Cardiac muscle cell (in vitro differentiated cells and primary cell): Measurements from ENCODE around the gene UBR1. TPM values are rescaled to one million over a fixed set of nuclear protein-coding genes. Genes with fewer than 3 reads are reported as not detected.
"Not testable (repeated sequence)": the region's sequence is repeated elsewhere in the genome, so short reads cannot be mapped to it uniquely, and the experiment has no call there.

ENCODE experiments used
- DNase-seq, 2 donors: peaks; one replicate each; pipeline versions ENCODE4 v3.0.0 to v3.0.0-alpha.2; 2010 to 2017; ENCODE audit warnings: low read depth in 1 of 2, low spot score in 1 of 2
- H3K27ac ChIP-seq: fragments of 200-600 bp; sonication (generic); 2 replicates; pipeline ENCODE4 v1.5.1; 2016
- H3K27me3 ChIP-seq: fragments of 200-600 bp; sonication (generic); 2 replicates; pipeline ENCODE4 v1.6.0; 2016; ENCODE audit warnings: control low read depth
- H3K36me3 ChIP-seq: fragments of 200-600 bp; sonication (generic); 2 replicates; pipeline ENCODE4 v1.5.1; 2016; ENCODE audit warnings: control low read depth
- H3K4me1 ChIP-seq: fragments of 200-600 bp; sonication (generic); 2 replicates; pipeline ENCODE4 v1.8.1; 2017; ENCODE audit warnings: low read depth, mild to moderate bottlenecking, mixed run types
- H3K4me3 ChIP-seq: fragments of 200-600 bp; sonication (generic); 2 replicates; pipeline ENCODE4 v1.5.1; 2016; ENCODE audit warnings: mild to moderate bottlenecking
- H3K9me3 ChIP-seq: fragments of 200-600 bp; sonication (generic); 2 replicates; pipeline ENCODE4 v1.5.1; 2017; ENCODE audit warnings: low read depth, mild to moderate bottlenecking, control low read depth
- polyA plus RNA-seq: library from polyadenylated mRNA; unstranded; fragments of >200 nt; fragmentation: Nextera tagmentation; extraction: Ambion mirVana; gene quantifications from 2 replicates; pipeline ENCODE4 v1.2.1, GENCODE V29; 2016
- total RNA-seq: library from RNA; depleted of rRNA; stranded (reverse); fragments of >200 nt; gene quantifications from 2 replicates; pipeline ENCODE4 v1.2.3, GENCODE V29; 2016
- TF ChIP-seq, protein P1 (sequence below): IDR thresholded peaks from 2 replicates; pipeline ENCODE4 v1.5.1; 2012; ENCODE audit warnings: low read depth, mild to moderate bottlenecking, low read length

UBR1 gene
- total and polyA plus RNA-seq, 2 experiments from 2014 or later, result 15.1 to 20.6 TPM

DNA sequence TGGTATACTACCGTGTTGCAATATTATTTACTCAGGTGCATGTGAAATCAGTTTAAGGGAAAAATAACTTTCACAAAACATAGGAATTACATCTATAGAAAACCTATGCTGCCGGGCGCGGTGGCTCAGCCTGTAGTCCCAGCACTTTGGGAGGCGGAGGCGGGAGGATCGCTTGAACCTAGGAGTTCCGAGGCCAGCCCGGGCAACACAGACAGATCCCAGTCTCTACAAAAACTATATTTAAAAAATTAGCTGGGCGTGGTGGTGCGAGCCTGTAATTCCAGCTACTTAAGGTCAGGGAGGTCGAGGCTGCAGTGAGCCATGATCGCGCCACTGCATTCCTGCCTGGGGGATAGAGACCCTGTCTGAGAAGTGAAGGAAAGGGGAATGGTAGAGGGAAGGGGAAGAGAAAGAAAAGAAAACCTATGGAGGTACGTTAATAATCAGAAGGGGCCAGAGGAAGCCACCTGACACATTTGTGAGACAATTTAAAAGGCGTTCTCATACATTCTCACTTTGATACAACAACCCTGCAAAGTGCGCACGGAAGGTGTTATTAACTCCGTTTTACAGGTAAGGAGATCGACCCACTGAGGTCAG, 27.1 kb upstream of the UBR1 start:
- no peaks in the 10 kb centered on the region for H3K9me3 ChIP-seq
- no peak for DNase-seq
- peaks cover 6% of the 10 kb centered on the region for H3K27me3 ChIP-seq
- H3K4me3 ChIP-seq, result peak overlapping the region; percentile 67
- TF ChIP-seq, protein P1, sequence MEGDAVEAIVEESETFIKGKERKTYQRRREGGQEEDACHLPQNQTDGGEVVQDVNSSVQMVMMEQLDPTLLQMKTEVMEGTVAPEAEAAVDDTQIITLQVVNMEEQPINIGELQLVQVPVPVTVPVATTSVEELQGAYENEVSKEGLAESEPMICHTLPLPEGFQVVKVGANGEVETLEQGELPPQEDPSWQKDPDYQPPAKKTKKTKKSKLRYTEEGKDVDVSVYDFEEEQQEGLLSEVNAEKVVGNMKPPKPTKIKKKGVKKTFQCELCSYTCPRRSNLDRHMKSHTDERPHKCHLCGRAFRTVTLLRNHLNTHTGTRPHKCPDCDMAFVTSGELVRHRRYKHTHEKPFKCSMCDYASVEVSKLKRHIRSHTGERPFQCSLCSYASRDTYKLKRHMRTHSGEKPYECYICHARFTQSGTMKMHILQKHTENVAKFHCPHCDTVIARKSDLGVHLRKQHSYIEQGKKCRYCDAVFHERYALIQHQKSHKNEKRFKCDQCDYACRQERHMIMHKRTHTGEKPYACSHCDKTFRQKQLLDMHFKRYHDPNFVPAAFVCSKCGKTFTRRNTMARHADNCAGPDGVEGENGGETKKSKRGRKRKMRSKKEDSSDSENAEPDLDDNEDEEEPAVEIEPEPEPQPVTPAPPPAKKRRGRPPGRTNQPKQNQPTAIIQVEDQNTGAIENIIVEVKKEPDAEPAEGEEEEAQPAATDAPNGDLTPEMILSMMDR, result no peak
- H3K4me1 ChIP-seq, result no peaks in the 10 kb centered on the region
- no peak overlapping the region for H3K27ac ChIP-seq
- H3K36me3 ChIP-seq, result no peaks in the 10 kb centered on the region

DNA sequence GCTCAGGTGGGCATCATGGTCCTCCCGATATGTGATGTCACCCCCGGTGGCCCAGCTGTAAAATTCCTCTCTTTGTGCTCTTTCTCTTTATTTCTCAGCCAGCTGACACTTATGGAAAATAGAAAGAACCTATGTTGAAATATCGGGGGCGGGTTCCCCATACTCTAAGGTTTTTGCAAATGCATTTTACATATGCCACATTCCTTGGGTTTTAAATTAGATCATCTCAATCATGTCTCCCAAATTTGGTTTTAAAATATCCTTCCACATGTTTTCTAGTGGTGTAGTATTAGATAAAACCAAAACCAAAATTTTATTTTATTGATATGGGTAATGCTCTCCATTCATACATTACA, 23.1 kb upstream of the UBR1 start:
- no peaks in the 10 kb centered on the region for H3K9me3 ChIP-seq
- H3K4me1 ChIP-seq, result no peaks in the 10 kb centered on the region
- no peak overlapping the region for H3K27ac ChIP-seq
- TF ChIP-seq, protein P1, result no peak
- peaks cover 2% of the 10 kb centered on the region for H3K27me3 ChIP-seq
- H3K4me3 ChIP-seq, result no peak overlapping the region
- no peak for DNase-seq
- no peaks in the 10 kb centered on the region for H3K36me3 ChIP-seq

DNA sequence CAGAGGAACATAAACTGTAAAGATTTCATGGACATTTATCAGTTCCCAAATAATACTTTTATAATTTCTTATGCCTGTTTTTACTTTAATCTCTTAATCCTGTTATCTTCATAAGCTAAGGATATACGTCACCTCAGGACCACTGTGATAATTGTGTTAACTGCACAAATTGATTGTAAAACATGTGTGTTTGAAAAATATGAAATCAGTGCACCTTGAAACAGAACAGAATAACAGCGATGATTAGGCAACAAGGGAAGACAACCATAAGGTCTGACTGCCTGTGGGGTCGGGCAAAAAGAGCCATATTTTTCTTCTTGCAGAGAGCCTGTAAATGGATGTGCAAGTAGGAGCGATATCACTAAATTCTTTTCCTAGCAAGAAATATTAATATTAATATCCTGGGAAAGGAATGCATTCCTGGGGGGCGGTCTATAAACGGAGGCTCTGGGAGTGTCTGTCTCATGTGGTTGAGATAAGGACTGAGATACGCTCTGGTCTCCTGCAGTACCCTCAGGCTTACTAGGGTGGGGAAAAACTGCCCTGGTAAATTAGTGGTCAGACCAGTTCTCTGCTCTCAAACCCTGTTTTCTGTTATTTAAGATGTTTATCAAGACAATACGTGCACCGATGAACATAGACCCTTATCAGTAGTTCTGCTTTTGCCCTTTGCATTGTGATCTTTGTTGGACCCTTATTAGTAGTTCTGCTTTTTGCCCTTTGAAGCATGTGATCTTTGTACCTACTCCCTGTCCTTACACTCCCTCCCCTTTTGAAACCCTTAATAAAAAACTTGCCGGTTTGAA, 22.5 kb upstream of the UBR1 start:
- H3K27ac ChIP-seq, H3K36me3 ChIP-seq, H3K9me3 ChIP-seq, H3K4me1 ChIP-seq, DNase-seq, H3K27me3 ChIP-seq, H3K4me3 ChIP-seq: not testable (repeated sequence)

DNA sequence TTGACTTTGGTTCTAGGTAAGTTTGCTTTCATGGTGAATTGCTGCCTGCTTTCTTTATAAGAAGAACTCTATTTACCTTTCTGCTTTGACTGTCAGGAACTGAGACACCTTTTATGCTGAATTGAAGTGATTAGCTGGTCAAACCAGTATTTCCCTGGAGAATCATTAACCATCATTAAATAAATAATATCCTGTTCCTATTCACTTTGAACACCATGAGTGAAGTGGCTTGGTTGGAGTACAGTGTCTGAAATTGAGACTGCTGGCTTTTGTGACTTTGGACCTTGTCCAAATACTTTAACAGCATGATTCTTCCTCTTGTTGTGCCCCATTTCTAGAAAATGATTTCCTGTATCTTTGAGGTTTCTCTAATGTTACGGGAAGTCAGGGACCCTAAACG, 21.9 kb upstream of the UBR1 start:
- H3K4me3 ChIP-seq, result no peak overlapping the region
- no peak for DNase-seq
- TF ChIP-seq, protein P1, result no peak
- no peaks in the 10 kb centered on the region for H3K9me3 ChIP-seq
- H3K36me3 ChIP-seq, result no peaks in the 10 kb centered on the region
- H3K27me3 ChIP-seq, result no peaks in the 10 kb centered on the region
- H3K27ac ChIP-seq, result no peak overlapping the region
- no peaks in the 10 kb centered on the region for H3K4me1 ChIP-seq

DNA sequence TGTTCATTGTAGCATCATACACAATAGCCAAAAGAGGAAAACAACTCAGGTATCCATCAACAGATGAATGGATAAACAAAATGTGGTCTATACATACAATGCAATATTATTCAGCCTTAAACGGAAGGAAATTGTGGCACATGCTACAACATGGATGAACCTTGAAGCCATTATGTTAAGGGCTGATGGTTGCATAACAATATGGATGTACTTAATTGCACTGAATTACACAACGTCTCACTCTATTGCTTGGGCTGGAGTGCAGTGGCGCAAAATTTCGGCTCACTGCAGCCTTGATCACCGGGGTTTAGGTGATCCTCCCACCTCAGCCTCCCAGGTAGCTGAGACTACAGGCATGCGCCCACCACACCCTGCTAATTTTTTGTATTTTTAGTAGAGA, 20.5 kb upstream of the UBR1 start:
- TF ChIP-seq, protein P1, result no peak
- Histone ChIP-seq H3K36me3 (no peaks in the 10 kb centered on the region), H3K27ac (no peak overlapping the region), H3K4me3 (no peak overlapping the region), H3K27me3 (no peaks in the 10 kb centered on the region), H3K4me1 (no peaks in the 10 kb centered on the region), H3K9me3 (no peaks in the 10 kb centered on the region)
- no peak for DNase-seq

DNA sequence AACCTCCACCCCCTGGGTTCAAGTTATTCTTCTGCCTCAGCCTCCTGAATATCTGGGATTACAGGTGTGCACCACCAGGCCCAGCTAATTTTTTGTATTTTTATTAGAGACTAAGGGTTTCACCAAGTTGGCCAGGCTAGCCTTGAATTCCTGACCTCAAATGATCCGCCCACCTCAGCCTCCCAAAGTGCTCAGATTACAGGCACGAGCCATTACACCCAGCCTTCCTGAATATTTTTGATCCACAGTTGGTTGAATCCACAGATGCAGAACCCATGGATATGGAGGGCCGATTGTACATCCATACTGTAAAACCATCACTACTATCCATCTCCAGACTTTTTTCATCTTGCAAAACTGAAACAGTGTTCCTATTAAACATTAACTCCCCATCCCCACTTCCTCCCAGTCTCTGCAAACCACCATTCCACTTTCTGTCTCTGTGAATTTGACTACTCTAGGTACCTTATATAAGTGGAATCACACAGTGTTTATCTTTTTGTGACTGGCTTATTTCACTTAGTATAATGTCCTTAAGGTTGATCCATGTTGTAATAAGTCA, 19.3 kb upstream of the UBR1 start:
- Histone ChIP-seq H3K4me1 (no peaks in the 10 kb centered on the region), H3K36me3 (no peaks in the 10 kb centered on the region), H3K27ac (no peak overlapping the region), H3K4me3 (no peak overlapping the region), H3K27me3 (peaks cover 6% of the 10 kb centered on the region), H3K9me3 (no peaks in the 10 kb centered on the region)
- TF ChIP-seq, protein P1, result no peak
- DNase-seq, result no peak
